K562 (cell line): ENCODE measurements around the gene NEURL1B.

Source experiments
- NCOA2 ChIP-seq, 2 experiments: fragments of 450-650 bp; IDR thresholded peaks; 2 replicates each; pipeline ENCODE4 v1.6.1; 2018; ENCODE audit warnings: mild to moderate bottlenecking in 2 of 2, moderate library complexity in 1 of 2; ENCODE audit not compliant: partially characterized antibody in 2 of 2
- NRF1 ChIP-seq, 2 experiments: fragments of 450-650 bp; IDR thresholded peaks in 1 of 2; conservative IDR thresholded peaks in 1 of 2; 2 replicates each; pipeline ENCODE4 v1.6.1; 2014; ENCODE audit warnings: mild to moderate bottlenecking in 2 of 2
- POU5F1 ChIP-seq: fragments of 150-350 bp; IDR thresholded peaks from 2 replicates; pipeline ENCODE4 v1.6.1; 2014; ENCODE audit warnings: borderline replicate concordance, low read length, low read depth, mild to moderate bottlenecking; ENCODE audit not compliant: partially characterized antibody
- STAG1 ChIP-seq: sonication (generic); formaldehyde crosslinking; IDR thresholded peaks from 2 replicates; pipeline ENCODE4 v1.5.0; 2020; ENCODE audit warnings: missing genetic modification reagents, borderline replicate concordance

DNA sequence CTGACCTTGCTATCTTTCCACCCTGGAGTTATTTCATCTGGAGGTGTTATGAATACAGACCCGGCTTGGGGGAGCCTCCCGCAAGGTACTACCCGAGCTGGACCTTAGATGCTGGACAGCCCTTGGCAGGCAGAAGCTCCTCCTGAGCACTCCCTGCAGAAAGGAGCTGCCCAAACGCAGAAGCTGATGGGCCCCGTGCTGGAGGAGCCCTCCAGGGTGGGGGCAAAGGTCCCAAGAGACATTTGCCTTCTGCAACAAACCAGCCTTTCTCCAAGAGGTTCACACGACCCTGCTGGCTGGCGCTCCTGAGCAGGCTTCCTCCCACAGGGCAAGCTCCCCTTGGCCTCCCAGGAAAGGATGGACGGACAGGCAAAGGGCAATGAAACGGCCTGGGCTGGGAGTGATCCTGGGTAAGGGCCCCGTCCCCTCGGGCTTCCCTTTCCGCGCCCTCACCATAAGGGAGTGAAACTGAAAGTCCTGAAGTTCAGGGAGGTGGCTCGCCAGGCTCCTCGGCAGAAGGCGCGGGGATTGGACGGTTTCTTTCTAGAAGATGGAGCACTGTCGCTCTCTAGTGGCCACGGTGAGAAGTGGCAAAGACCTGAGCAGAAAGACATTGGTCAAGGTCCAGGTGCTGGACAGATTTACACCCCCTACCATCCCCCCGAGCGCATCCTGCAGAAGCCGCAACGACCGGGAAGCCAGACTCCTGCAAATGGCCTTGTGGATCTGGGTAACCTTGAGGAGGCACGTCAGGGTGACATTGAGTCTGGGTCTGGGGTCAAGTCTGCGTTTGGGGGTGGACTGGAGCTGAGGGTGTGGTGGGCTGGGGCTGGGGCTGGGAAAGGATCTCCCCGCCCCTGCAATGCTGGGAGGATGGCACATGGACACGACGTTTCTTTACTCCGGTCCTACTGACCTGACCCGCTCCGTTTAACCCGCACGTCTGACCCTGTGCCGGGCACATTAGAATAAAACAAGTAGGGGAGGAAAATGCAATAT, 56.4 kb downstream of the NEURL1B start:
- TF ChIP-seq NCOA2 (IDR thresholded peaks at IDR 0.05; ENCODE audit: partially characterized antibody in 2 of 2) (no peak), NRF1 (conservative IDR thresholded peaks at IDR 0.05 in 1 of 2, IDR thresholded peaks at IDR 0.05 in 1 of 2) (0 out of 4 replicates have a peak, but pooled peaks of 1 of the 2 experiments have one; percentile 13), POU5F1 (no peak), STAG1 (CRISPR knock-in tag) (peak; percentile 84)
